Measurements from ENCODE around the gene PRPF19.

PRPF19 gene

GRCh38 chr11:60942219-60942618 lies 35.8 kb upstream of the PRPF19 start:
- Histone ChIP-seq H3K36me3 (no peaks in the 10 kb centered on the region; the same call in 1 of the 2 replicates), H3K27me3 (ENCODE audit: insufficient read depth, low read depth, severe bottlenecking) (no peaks in the 10 kb centered on the region), H3K9me3 (ENCODE audit: severe bottlenecking) (no peaks in the 10 kb centered on the region), H3K27ac (no peak overlapping the region), H3K4me3 (ENCODE audit: low read depth, low read length) (no peak overlapping the region)
- DNase-seq = no peak
- no peak for TF ChIP-seq CTCF (IDR thresholded peaks at IDR 0.05; ENCODE audit: low read depth, low read length)

GRCh38 chr11:60941371-60942119 lies 35.2 kb upstream of the PRPF19 start:
- Histone ChIP-seq H3K27ac (no peak overlapping the region), H3K9me3 (ENCODE audit: severe bottlenecking) (no peaks in the 10 kb centered on the region), H3K36me3 (no peaks in the 10 kb centered on the region; the same call in 1 of the 2 replicates), H3K27me3 (ENCODE audit: insufficient read depth, low read depth, severe bottlenecking) (no peaks in the 10 kb centered on the region), H3K4me3 (ENCODE audit: low read depth, low read length) (no peak overlapping the region)
- DNase-seq = no peak
- no peak for TF ChIP-seq CTCF (IDR thresholded peaks at IDR 0.05; ENCODE audit: low read depth, low read length)

GRCh38 chr11:60939855-60940254 lies 33.5 kb upstream of the PRPF19 start:
- H3K9me3 ChIP-seq (ENCODE audit: severe bottlenecking) = no peaks in the 10 kb centered on the region
- DNase-seq = no peak
- H3K27me3 ChIP-seq (ENCODE audit: insufficient read depth, low read depth, severe bottlenecking) = no peaks in the 10 kb centered on the region
- H3K4me3 ChIP-seq (ENCODE audit: low read depth, low read length) = no peak overlapping the region
- peaks cover 12% of the 10 kb centered on the region for H3K36me3 ChIP-seq
- no peak overlapping the region for H3K27ac ChIP-seq
- TF ChIP-seq CTCF (IDR thresholded peaks at IDR 0.05; ENCODE audit: low read depth, low read length) = no peak

- peaks cover 18% of the 10 kb centered on the region for H3K36me3 ChIP-seq
- no peak for TF ChIP-seq CTCF (IDR thresholded peaks at IDR 0.05; ENCODE audit: low read depth, low read length)
- DNase-seq = no peak
These were observed 32.9 kb upstream of the PRPF19 start for GRCh38 chr11:60939301-60939700.

GRCh38 chr11:60938500-60938899 lies 32.1 kb upstream of the PRPF19 start:
- Histone ChIP-seq H3K27ac (no peak overlapping the region), H3K27me3 (ENCODE audit: insufficient read depth, low read depth, severe bottlenecking) (no peaks in the 10 kb centered on the region), H3K4me3 (ENCODE audit: low read depth, low read length) (no peak overlapping the region), H3K9me3 (ENCODE audit: severe bottlenecking) (no peaks in the 10 kb centered on the region), H3K36me3 (peaks cover 26% of the 10 kb centered on the region)
- no peak for TF ChIP-seq CTCF (IDR thresholded peaks at IDR 0.05; ENCODE audit: low read depth, low read length)
- no peak for DNase-seq

More at GRCh38 chr11:60939301-60939700, 32.9 kb upstream of the PRPF19 start:
- H3K9me3 ChIP-seq (ENCODE audit: severe bottlenecking) = no peaks in the 10 kb centered on the region
- H3K27ac ChIP-seq = no peak overlapping the region
- no peak overlapping the region for H3K4me3 ChIP-seq (ENCODE audit: low read depth, low read length)
- no peaks in the 10 kb centered on the region for H3K27me3 ChIP-seq (ENCODE audit: insufficient read depth, low read depth, severe bottlenecking)

- H3K4me3 ChIP-seq (ENCODE audit: low read depth, low read length) = no peak overlapping the region
- DNase-seq = no peak
- TF ChIP-seq CTCF (IDR thresholded peaks at IDR 0.05; ENCODE audit: low read depth, low read length) = no peak
- H3K36me3 ChIP-seq = peaks cover 30% of the 10 kb centered on the region
- H3K27me3 ChIP-seq (ENCODE audit: insufficient read depth, low read depth, severe bottlenecking) = no peaks in the 10 kb centered on the region
- H3K9me3 ChIP-seq (ENCODE audit: severe bottlenecking) = no peaks in the 10 kb centered on the region
- H3K27ac ChIP-seq = no peak overlapping the region
These were observed 31.4 kb upstream of the PRPF19 start for GRCh38 chr11:60937811-60938210.
